ENCODE results near the gene DNTTIP2. TPM values are rescaled to one million over a fixed set of nuclear protein-coding genes. Genes with fewer than 3 reads are reported as not detected.
"Not testable (repeated sequence)": the region's sequence is repeated elsewhere in the genome, so short reads cannot be mapped to it uniquely, and the experiment has no call there.

DNTTIP2 gene
- total and polyA plus RNA-seq, 4 donors = 36.6 to 79.9 (median 46.7) TPM

GRCh38 chr1:93865253-93865652, 13.8 kb downstream of the DNTTIP2 start:
- Histone ChIP-seq H3K4me1 (ENCODE audit: control insufficient read depth in 5 of 5, insufficient read depth in 5 of 5, low read length in 5 of 5) (no peaks in the 10 kb centered on the region), H3K27ac (ENCODE audit: low read depth in 1 of 2, low read length in 1 of 2) (no peak overlapping the region), H3K9ac (ENCODE audit: insufficient read depth in 1 of 2, low read length in 2 of 2) (no peak overlapping the region), H3K27me3 (ENCODE audit: control insufficient read depth in 3 of 3, insufficient read depth in 3 of 3, low read length in 2 of 3) (no peaks in the 10 kb centered on the region), H3K9me3 (ENCODE audit: control insufficient read depth in 4 of 4, insufficient read depth in 3 of 4, low read length in 3 of 4) (no peaks in the 10 kb centered on the region), H3K4me3 (no peak overlapping the region), H3K36me3 (ENCODE audit: control insufficient read depth in 4 of 4, insufficient read depth in 4 of 4, low read length in 4 of 4) (peaks cover 5 to 18% (median 15%) of the 10 kb centered on the region in 4 donors)
- TF ChIP-seq, protein P1, sequence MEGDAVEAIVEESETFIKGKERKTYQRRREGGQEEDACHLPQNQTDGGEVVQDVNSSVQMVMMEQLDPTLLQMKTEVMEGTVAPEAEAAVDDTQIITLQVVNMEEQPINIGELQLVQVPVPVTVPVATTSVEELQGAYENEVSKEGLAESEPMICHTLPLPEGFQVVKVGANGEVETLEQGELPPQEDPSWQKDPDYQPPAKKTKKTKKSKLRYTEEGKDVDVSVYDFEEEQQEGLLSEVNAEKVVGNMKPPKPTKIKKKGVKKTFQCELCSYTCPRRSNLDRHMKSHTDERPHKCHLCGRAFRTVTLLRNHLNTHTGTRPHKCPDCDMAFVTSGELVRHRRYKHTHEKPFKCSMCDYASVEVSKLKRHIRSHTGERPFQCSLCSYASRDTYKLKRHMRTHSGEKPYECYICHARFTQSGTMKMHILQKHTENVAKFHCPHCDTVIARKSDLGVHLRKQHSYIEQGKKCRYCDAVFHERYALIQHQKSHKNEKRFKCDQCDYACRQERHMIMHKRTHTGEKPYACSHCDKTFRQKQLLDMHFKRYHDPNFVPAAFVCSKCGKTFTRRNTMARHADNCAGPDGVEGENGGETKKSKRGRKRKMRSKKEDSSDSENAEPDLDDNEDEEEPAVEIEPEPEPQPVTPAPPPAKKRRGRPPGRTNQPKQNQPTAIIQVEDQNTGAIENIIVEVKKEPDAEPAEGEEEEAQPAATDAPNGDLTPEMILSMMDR (IDR thresholded peaks at IDR 0.05; ENCODE audit: control extremely low read depth, extremely low read depth) = no peak
- DNase-seq (no peak), ATAC-seq (ENCODE audit: insufficient read depth, low FRiP score) (no peak)
- 93 to 97% methylated on average over 5 of the region's 5 CpGs for WGBS, 2 donors

DNA sequence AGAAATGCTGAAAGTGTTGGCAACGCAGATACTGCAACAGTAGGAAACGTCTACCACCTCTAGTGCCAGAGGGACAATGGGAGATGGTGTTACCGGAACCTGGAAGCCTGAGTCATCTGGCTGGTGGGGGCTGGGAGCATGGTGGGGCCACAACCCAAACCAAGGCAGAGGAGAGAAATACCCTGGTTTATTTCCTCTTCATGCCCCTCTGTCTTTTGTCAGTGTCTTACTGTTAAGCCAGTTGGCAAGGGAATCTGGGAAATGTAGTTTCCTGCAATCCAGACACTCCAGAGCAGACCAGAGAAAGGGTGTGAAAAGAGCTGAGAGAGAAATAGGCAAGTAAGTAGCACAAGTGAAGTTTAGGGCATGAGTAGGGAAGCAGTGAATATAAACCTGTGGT, 14.8 kb downstream of the DNTTIP2 start:
- no peaks in the 10 kb centered on the region for H3K9me3 ChIP-seq (ENCODE audit: control insufficient read depth in 4 of 4, insufficient read depth in 3 of 4, low read length in 3 of 4)
- DNase-seq (no peak), ATAC-seq (ENCODE audit: insufficient read depth, low FRiP score) (no peak)
- H3K4me3 ChIP-seq = no peak overlapping the region
- H3K4me1 ChIP-seq (ENCODE audit: control insufficient read depth in 5 of 5, insufficient read depth in 5 of 5, low read length in 5 of 5) = no peaks in the 10 kb centered on the region
- TF ChIP-seq, protein P1 (IDR thresholded peaks at IDR 0.05; ENCODE audit: control extremely low read depth, extremely low read depth) = no peak
- H3K27ac ChIP-seq (ENCODE audit: low read depth in 1 of 2, low read length in 1 of 2) = no peak overlapping the region
- 74 to 79% methylated on average over 3 of the region's 3 CpGs for WGBS, 2 donors
- H3K27me3 ChIP-seq (ENCODE audit: control insufficient read depth in 3 of 3, insufficient read depth in 3 of 3, low read length in 2 of 3) = no peaks in the 10 kb centered on the region
- H3K36me3 ChIP-seq (ENCODE audit: control insufficient read depth in 4 of 4, insufficient read depth in 4 of 4, low read length in 4 of 4) = peaks cover 4 to 8% (median 6%) of the 10 kb centered on the region in 4 donors
- no peak overlapping the region for H3K9ac ChIP-seq (ENCODE audit: insufficient read depth in 1 of 2, low read length in 2 of 2)

- H3K27me3 ChIP-seq (ENCODE audit: control insufficient read depth in 3 of 3, insufficient read depth in 3 of 3, low read length in 2 of 3); H3K4me3 ChIP-seq; H3K9ac ChIP-seq (ENCODE audit: insufficient read depth in 1 of 2, low read length in 2 of 2); H3K27ac ChIP-seq (ENCODE audit: low read depth in 1 of 2, low read length in 1 of 2); ATAC-seq (ENCODE audit: insufficient read depth, low FRiP score); H3K36me3 ChIP-seq (ENCODE audit: control insufficient read depth in 4 of 4, insufficient read depth in 4 of 4, low read length in 4 of 4); H3K4me1 ChIP-seq (ENCODE audit: control insufficient read depth in 5 of 5, insufficient read depth in 5 of 5, low read length in 5 of 5); H3K9me3 ChIP-seq (ENCODE audit: control insufficient read depth in 4 of 4, insufficient read depth in 3 of 4, low read length in 3 of 4); DNase-seq: not testable (repeated sequence)
- WGBS, 2 donors = 54 to 81% methylated on average over 3 of the region's 3 CpGs
Observed at GRCh38 chr1:93857653-93858052, 21.4 kb downstream of the DNTTIP2 start.

DNA sequence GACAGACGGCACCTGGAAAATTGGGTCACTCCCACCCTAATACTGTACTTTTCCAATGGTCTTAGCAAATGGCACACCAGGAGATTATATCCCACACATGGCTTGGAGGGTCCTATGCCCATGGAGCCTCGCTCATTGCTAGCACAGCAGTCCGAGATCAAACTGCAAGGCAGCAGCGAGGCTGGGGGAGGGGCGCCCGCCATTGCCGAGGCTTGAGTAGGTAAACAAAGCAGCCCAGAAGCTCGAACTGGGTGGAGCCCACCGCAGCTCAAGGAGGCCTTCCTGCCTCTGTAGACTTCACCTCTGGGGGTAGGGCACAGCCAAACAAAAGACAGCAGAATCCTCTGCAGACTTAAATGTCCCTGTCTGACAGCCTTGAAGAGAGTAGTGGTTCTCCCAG, 23.0 kb downstream of the DNTTIP2 start:
- not testable (repeated sequence) for DNase-seq; H3K9me3 ChIP-seq (ENCODE audit: control insufficient read depth in 4 of 4, insufficient read depth in 3 of 4, low read length in 3 of 4); H3K27ac ChIP-seq (ENCODE audit: low read depth in 1 of 2, low read length in 1 of 2); H3K36me3 ChIP-seq (ENCODE audit: control insufficient read depth in 4 of 4, insufficient read depth in 4 of 4, low read length in 4 of 4); H3K4me1 ChIP-seq (ENCODE audit: control insufficient read depth in 5 of 5, insufficient read depth in 5 of 5, low read length in 5 of 5); H3K9ac ChIP-seq (ENCODE audit: insufficient read depth in 1 of 2, low read length in 2 of 2); ATAC-seq (ENCODE audit: insufficient read depth, low FRiP score); H3K27me3 ChIP-seq (ENCODE audit: control insufficient read depth in 3 of 3, insufficient read depth in 3 of 3, low read length in 2 of 3); H3K4me3 ChIP-seq
- 78 to 86% methylated on average over 7 to 9 of the region's 9 CpGs for WGBS, 2 donors

DNA sequence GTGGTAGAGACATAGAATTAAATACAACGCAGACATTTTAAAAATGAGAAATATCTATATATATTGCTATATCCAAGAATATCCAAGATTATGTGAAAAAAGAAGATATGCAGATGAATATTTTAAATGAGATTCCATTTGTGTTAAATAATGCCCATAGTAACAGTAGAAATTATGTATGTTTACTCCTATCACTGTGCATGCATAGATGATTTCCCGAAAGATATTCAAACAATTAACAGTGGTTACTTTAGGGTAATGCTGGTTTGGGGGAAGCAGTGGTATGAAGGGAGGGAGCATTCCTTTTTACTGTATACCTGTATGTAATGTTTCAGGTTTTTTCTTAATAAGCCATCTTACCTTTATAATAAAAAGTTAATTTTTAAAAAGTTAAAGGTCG, 25.1 kb downstream of the DNTTIP2 start:
- Histone ChIP-seq H3K27ac (ENCODE audit: low read depth in 1 of 2, low read length in 1 of 2) (no peak overlapping the region), H3K9me3 (ENCODE audit: control insufficient read depth in 4 of 4, insufficient read depth in 3 of 4, low read length in 3 of 4) (no peaks in the 10 kb centered on the region), H3K27me3 (ENCODE audit: control insufficient read depth in 3 of 3, insufficient read depth in 3 of 3, low read length in 2 of 3) (no peaks in the 10 kb centered on the region), H3K9ac (ENCODE audit: insufficient read depth in 1 of 2, low read length in 2 of 2) (no peak overlapping the region), H3K4me3 (no peak overlapping the region), H3K4me1 (ENCODE audit: control insufficient read depth in 5 of 5, insufficient read depth in 5 of 5, low read length in 5 of 5) (no peaks in the 10 kb centered on the region), H3K36me3 (ENCODE audit: control insufficient read depth in 4 of 4, insufficient read depth in 4 of 4, low read length in 4 of 4) (no peaks in the 10 kb centered on the region)
- DNase-seq = no peak
- 98 to 99% methylated on average over 3 of the region's 3 CpGs for WGBS, 2 donors
- TF ChIP-seq, protein P1 (IDR thresholded peaks at IDR 0.05; ENCODE audit: control extremely low read depth, extremely low read depth) = no peak
- ATAC-seq (ENCODE audit: insufficient read depth, low FRiP score) = no peak

All from lung (tissue), 12 donors.